Tibial nerve (tissue), 4 donors: Measurements from ENCODE around the gene CAMK1D. TPM values are rescaled to one million over a fixed set of nuclear protein-coding genes. Genes with fewer than 3 reads are reported as not detected.

Experiments used
- DNase-seq, 2 donors: peaks; one replicate each; pipeline ENCODE4 v3.0.0-alpha.2; 2019; ENCODE audit warnings: low spot score in 2 of 2
- H3K27ac ChIP-seq, 4 donors: fragments of 200-600 bp; sonication (generic) in 3 of 4; one replicate each; pipeline ENCODE4 v1.5.1; 2017 to 2019; ENCODE audit warnings: mild to moderate bottlenecking in 1 of 4
- H3K27me3 ChIP-seq, 2 donors: fragments of 200-600 bp; sonication (generic) in 1 of 2; one replicate each; pipeline versions ENCODE4 v1.5.1 to v1.6.0; 2017 to 2019
- H3K36me3 ChIP-seq, 3 donors: fragments of 200-600 bp; sonication (generic); one replicate each; pipeline ENCODE4 v1.5.1; 2018 to 2019
- H3K4me1 ChIP-seq, 4 donors: fragments of 200-600 bp; sonication (generic) in 3 of 4; one replicate each; pipeline ENCODE4 v1.5.1; 2017 to 2019
- H3K4me3 ChIP-seq, 4 donors: fragments of 200-600 bp; sonication (generic) in 3 of 4; one replicate each; pipeline ENCODE4 v1.5.1; 2017 to 2019; ENCODE audit warnings: mild to moderate bottlenecking in 1 of 4, moderate library complexity in 1 of 4
- H3K9me3 ChIP-seq, 4 donors: fragments of 200-600 bp; sonication (generic) in 3 of 4; one replicate each; pipeline ENCODE4 v1.5.1; 2017 to 2019
- EP300 ChIP-seq, 2 donors: sonication (generic); formaldehyde crosslinking; IDR thresholded peaks; one replicate each; pipeline ENCODE4 v1.6.1; 2017; ENCODE audit warnings: antibody characterized with exemption in 2 of 2, mild to moderate bottlenecking in 1 of 2
- POLR2A ChIP-seq, 2 donors: fragments of 450-650 bp; IDR thresholded peaks; one replicate each; pipeline ENCODE4 v1.6.1; 2017; ENCODE audit warnings: antibody characterized with exemption in 2 of 2, mild to moderate bottlenecking in 2 of 2, moderate library complexity in 2 of 2
- WGBS, 2 donors: methylation state at CpG; one replicate each; pipeline ENCODE4 v1.1.5; 2018; 5-methylcytosine and 5-hydroxymethylcytosine counted together
- total RNA-seq, 4 donors: library from RNA; depleted of rRNA; stranded (reverse); fragments of >200 nt; gene quantifications; one replicate each; pipeline ENCODE4 v1.1.0, GENCODE V29; 2016
- TF ChIP-seq, protein P1 (sequence below), 5 experiments: fragments of 200-600 bp in 3 of 5; fragments of 450-650 bp in 2 of 5; sonication (generic) in 3 of 5; IDR thresholded peaks; one replicate each; pipeline ENCODE4 v1.5.1; 2016 to 2019; ENCODE audit warnings: antibody characterized with exemption in 5 of 5, mild to moderate bottlenecking in 3 of 5, moderate library complexity in 2 of 5

CAMK1D gene
- total RNA-seq, 4 donors from 2014 or later: 6.9 to 20.5 (median 17.2) TPM

DNA sequence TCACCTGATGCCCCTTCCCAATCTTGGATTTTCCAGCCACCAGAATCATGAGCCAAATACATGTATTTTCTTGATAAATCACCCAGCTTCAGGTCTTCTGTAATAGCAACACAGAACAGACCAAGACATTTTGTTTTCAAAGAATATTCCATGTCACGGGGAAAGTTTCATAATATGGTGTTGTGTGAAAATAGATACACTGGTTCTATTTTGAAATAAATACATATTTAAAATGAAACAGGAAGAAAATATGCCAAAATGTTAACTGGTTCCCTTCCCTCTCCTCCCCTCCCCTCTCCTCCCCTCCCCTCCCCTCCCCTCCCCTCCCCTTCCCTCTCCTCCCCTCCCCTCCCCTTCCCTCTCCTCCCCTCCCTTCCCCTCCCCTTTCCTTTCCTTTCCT lies 30.3 kb upstream of the CAMK1D start:
- Histone ChIP-seq H3K4me3 (no peak overlapping the region), H3K9me3 (no peaks in the 10 kb centered on the region), H3K36me3 (no peaks in the 10 kb centered on the region), H3K4me1 (no peaks in the 10 kb centered on the region), H3K27me3 (no peaks in the 10 kb centered on the region), H3K27ac (no peak overlapping the region)
- 63 to 67% methylated on average over 1 of the region's 1 CpG for WGBS, 2 donors
- no peak for DNase-seq
- no peak for TF ChIP-seq POLR2A (IDR thresholded peaks at IDR 0.05)
- TF ChIP-seq EP300 (IDR thresholded peaks at IDR 0.05): no peak
- TF ChIP-seq, protein P1, sequence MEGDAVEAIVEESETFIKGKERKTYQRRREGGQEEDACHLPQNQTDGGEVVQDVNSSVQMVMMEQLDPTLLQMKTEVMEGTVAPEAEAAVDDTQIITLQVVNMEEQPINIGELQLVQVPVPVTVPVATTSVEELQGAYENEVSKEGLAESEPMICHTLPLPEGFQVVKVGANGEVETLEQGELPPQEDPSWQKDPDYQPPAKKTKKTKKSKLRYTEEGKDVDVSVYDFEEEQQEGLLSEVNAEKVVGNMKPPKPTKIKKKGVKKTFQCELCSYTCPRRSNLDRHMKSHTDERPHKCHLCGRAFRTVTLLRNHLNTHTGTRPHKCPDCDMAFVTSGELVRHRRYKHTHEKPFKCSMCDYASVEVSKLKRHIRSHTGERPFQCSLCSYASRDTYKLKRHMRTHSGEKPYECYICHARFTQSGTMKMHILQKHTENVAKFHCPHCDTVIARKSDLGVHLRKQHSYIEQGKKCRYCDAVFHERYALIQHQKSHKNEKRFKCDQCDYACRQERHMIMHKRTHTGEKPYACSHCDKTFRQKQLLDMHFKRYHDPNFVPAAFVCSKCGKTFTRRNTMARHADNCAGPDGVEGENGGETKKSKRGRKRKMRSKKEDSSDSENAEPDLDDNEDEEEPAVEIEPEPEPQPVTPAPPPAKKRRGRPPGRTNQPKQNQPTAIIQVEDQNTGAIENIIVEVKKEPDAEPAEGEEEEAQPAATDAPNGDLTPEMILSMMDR (IDR thresholded peaks at IDR 0.05): no peak

DNA sequence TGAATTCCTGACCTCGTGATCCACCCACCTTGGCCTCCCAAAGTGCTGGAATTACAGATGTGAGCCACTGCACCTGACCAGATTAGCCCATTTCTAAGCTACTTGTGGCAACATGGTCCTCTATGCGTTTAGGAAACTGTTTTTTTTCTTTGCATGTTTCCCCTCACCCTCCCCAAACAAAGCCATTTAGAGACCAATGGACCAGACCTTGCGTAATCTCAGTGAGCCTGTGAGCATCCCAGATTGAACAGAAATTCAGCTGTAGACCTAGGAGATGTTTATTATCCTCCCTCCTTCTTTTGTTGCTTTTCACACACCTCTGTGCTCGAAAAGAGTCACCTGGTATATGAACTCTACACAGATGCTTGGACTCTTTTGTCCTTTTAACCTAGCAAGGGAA lies 28.5 kb upstream of the CAMK1D start:
- no peak for DNase-seq
- H3K4me1 ChIP-seq: no peaks in the 10 kb centered on the region
- WGBS, 2 donors: 88% methylated on average over 4 of the region's 4 CpGs
- no peak overlapping the region for H3K27ac ChIP-seq
- no peaks in the 10 kb centered on the region for H3K9me3 ChIP-seq
- TF ChIP-seq POLR2A (IDR thresholded peaks at IDR 0.05) (no peak), EP300 (IDR thresholded peaks at IDR 0.05) (no peak)
- TF ChIP-seq, protein P1 (IDR thresholded peaks at IDR 0.05): no peak
- no peaks in the 10 kb centered on the region for H3K27me3 ChIP-seq
- no peak overlapping the region for H3K4me3 ChIP-seq
- no peaks in the 10 kb centered on the region for H3K36me3 ChIP-seq

DNA sequence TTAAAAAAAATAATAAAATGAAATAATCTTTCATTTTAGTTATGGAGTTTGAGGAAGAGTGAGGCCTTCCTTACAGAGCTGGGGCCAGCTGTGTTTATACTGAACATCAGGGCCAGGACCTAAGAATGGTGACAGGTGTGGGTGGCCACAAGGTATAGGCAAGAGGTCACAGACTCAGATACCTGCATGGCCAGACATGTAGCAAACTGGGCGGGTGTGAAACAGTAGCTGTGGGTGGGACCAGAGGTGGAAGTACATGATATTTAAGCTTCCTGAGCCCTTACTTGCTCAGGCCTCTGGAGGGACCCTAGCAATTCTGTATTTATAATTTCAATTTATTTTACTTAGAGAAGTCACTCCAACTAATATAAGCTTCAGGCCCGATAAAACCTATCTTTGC lies 27.7 kb upstream of the CAMK1D start:
- Histone ChIP-seq H3K9me3 (no peaks in the 10 kb centered on the region), H3K4me3 (no peak overlapping the region), H3K27ac (no peak overlapping the region), H3K36me3 (no peaks in the 10 kb centered on the region), H3K27me3 (no peaks in the 10 kb centered on the region), H3K4me1 (no peaks in the 10 kb centered on the region)
- 92 to 98% methylated on average over 2 of the region's 2 CpGs for whole genome bisulfite sequencing, 2 donors
- TF ChIP-seq, protein P1 (IDR thresholded peaks at IDR 0.05): no peak
- TF ChIP-seq EP300 (IDR thresholded peaks at IDR 0.05) (no peak), POLR2A (IDR thresholded peaks at IDR 0.05) (no peak)
- no peak for DNase-seq

DNA sequence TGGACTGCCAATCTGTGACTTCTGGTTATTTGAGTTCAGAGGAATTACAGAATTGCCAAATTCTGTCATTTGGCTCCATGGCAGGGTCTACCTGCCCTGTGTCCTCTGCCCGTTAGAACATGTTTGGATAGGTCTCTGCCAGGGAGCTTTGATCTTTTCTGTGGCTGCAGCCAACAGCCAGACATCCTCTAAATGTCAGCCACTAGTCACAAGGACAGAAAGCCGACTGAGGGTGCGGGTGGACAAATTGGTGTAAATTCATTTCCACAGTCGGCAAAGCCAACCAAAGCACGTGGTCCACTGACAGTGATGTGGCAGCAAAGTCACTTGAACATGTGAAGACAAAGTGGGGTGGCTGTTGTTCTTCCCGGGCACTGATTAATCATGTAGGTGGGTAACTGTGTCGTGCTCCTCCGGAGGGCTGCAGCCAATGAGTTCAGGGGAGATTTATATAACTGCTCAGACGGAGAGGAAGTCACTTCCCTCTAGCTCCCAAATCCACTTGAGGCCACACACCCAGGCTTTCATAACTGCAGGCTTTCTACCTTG lies 26.7 kb upstream of the CAMK1D start:
- H3K4me1 ChIP-seq: no peaks in the 10 kb centered on the region
- H3K27ac ChIP-seq: no peak overlapping the region
- TF ChIP-seq POLR2A (IDR thresholded peaks at IDR 0.05) (no peak), EP300 (IDR thresholded peaks at IDR 0.05) (no peak)
- TF ChIP-seq, protein P1 (IDR thresholded peaks at IDR 0.05): no peak
- no peak overlapping the region for H3K4me3 ChIP-seq
- no peaks in the 10 kb centered on the region for H3K36me3 ChIP-seq
- no peaks in the 10 kb centered on the region for H3K27me3 ChIP-seq
- DNase-seq: no peak
- no peaks in the 10 kb centered on the region for H3K9me3 ChIP-seq
- 65 to 77% methylated on average over 9 of the region's 9 CpGs for WGBS, 2 donors

DNA sequence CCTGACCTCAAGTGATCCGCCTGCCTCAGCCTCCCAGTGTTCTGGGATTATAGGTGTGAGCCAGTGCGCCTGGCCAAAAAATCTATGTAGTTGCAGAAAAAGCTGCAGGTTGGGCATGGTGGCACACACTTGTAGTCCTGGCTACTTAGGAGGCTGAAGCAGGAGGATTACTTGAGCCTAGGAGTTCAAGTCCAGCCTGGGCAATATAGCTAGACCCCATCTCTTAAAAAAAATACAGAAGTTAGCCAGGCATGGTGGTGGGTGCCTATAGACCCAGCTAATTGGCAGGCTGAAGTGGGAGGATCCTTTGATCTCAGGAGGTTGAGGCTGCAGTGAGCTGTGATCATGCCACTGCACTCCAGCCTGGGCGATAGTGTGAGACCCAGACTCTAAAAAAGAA lies 24.8 kb upstream of the CAMK1D start:
- 93 to 100% methylated on average over 3 of the region's 3 CpGs for WGBS, 2 donors
- Histone ChIP-seq H3K36me3 (no peaks in the 10 kb centered on the region), H3K27me3 (no peaks in the 10 kb centered on the region), H3K4me3 (no peak overlapping the region), H3K27ac (no peak overlapping the region), H3K4me1 (peaks cover 0 to 5% (median 0%) of the 10 kb centered on the region in 4 donors), H3K9me3 (no peaks in the 10 kb centered on the region)
- TF ChIP-seq, protein P1 (IDR thresholded peaks at IDR 0.05): no peak
- no peak for DNase-seq
